K562 (cell line): Measurements from ENCODE around the gene SSTR5. TPM values are rescaled to one million over a fixed set of nuclear protein-coding genes. Genes with fewer than 3 reads are reported as not detected.

Experiments used
- ATAC-seq: fragments of 200-7000 bp; cut with Tn5 transposase; 3 replicates; pipeline ENCODE4 v1.9.1; 2020; ENCODE audit warnings: moderate library complexity
- BruUV-seq: library from RNA; stranded (reverse); fragments of 400-500 nt; replicated peaks from 2 replicates; lab custom pipeline; 2021; lab: Mats Ljungman, UMichigan
- CTCF ChIA-PET: fragments of 300-600 bp; formaldehyde crosslinking; extraction: SDS; loops from one replicate; lab custom pipeline; 2021; ENCODE audit warnings: low intra/inter-chr PET ratio; lab: Yijun Ruan, JAX
- POLR2A ChIA-PET: fragments of 300-600, 350-650 bp; sonication (Branson Sonifier 250); formaldehyde crosslinking; extraction: SDS; loops from one replicate; lab custom pipeline; 2021; ENCODE audit warnings: antibody characterized with exemption, inconsistent platforms; lab: Yijun Ruan, JAX
- DNase-seq, 4 experiments: peaks; one replicate each; pipeline versions ENCODE4 v3.0.0 to v3.0.0-alpha.2; 2011 to 2018; ENCODE audit warnings: low spot score in 3 of 4, mixed read lengths in 3 of 4; ENCODE audit errors: extremely low read depth in 1 of 4
- FAIRE-seq: peaks from 2 replicates; lab custom pipeline; 2011; peaks lifted over from hg19 to GRCh38; lab: Jason Lieb, UNC
- H2AFZ ChIP-seq: 2 replicates; pipeline ENCODE4 v1.6.0; 2011; ENCODE audit warnings: low read depth, low read length, control low read depth, inconsistent platforms
- H3K27ac ChIP-seq: fragments of 200-600 bp; 3 replicates; pipeline ENCODE4 v1.8.0; 2011; ENCODE audit warnings: low read depth, mild to moderate bottlenecking, control low read depth, inconsistent platforms, low read length, moderate library complexity, mixed read lengths; ENCODE audit errors: extremely low read depth
- H3K27me3 ChIP-seq, 2 experiments: fragments of 300-600 bp in 1 of 2; 2 replicates in 1 of 2; 3 replicates in 1 of 2; pipeline versions ENCODE4 v1.6.0 to v1.8.0; 2011; ENCODE audit warnings: inconsistent platforms in 2 of 2, low read length in 2 of 2, mild to moderate bottlenecking in 1 of 2, mixed read lengths in 1 of 2, moderate library complexity in 1 of 2; ENCODE audit not compliant: control insufficient read depth in 2 of 2, insufficient read depth in 2 of 2
- H3K36me3 ChIP-seq: fragments of 300-600 bp; 3 replicates; pipeline ENCODE4 v1.8.0; 2011; ENCODE audit warnings: mild to moderate bottlenecking, low read length, inconsistent platforms; ENCODE audit not compliant: control insufficient read depth, insufficient read depth
- H3K4me1 ChIP-seq, 2 experiments: fragments of 200-600 bp in 1 of 2; replicated peaks in 1 of 2; 2 replicates in 1 of 2; 3 replicates in 1 of 2; pipeline versions ENCODE4 v1.5.1 to v1.8.0; 2011; ENCODE audit warnings: inconsistent platforms in 2 of 2, low read length in 2 of 2, mild to moderate bottlenecking in 1 of 2, mixed read lengths in 1 of 2, moderate library complexity in 1 of 2; ENCODE audit not compliant: control insufficient read depth in 2 of 2, insufficient read depth in 2 of 2
- H3K4me2 ChIP-seq: 2 replicates; pipeline ENCODE4 v1.6.1; 2011; ENCODE audit warnings: low read length, control low read depth, inconsistent platforms, mixed read lengths; ENCODE audit not compliant: insufficient read depth
- H3K4me3 ChIP-seq: fragments of 200-600 bp; sonication (generic), shearing (Covaris generic); 2 replicates; pipeline ENCODE4 v1.5.1; 2016; ENCODE audit warnings: control low read depth, inconsistent platforms
- H3K79me2 ChIP-seq: fragments of 200-600 bp; 3 replicates; pipeline ENCODE4 v1.8.0; 2011; ENCODE audit warnings: low read length, inconsistent platforms; ENCODE audit not compliant: control insufficient read depth, insufficient read depth
- H3K9ac ChIP-seq, 2 experiments: 2 replicates each; pipeline versions ENCODE4 v1.6.0 to v1.6.1; 2011; ENCODE audit warnings: low read depth in 2 of 2, low read length in 2 of 2, control low read depth in 1 of 2, inconsistent platforms in 1 of 2, mild to moderate bottlenecking in 1 of 2, mixed read lengths in 1 of 2; ENCODE audit not compliant: insufficient read depth in 1 of 2
- H3K9me1 ChIP-seq: one replicate; pipeline ENCODE4 v1.6.0; 2011; ENCODE audit warnings: inconsistent platforms, mild to moderate bottlenecking, low read length, moderate library complexity; ENCODE audit not compliant: control insufficient read depth, insufficient read depth
- H3K9me3 ChIP-seq: replicated peaks from 2 replicates; pipeline ENCODE4 v1.5.1; 2011; ENCODE audit warnings: low read depth, low read length, inconsistent platforms; ENCODE audit not compliant: control insufficient read depth, insufficient read depth
- H4K20me1 ChIP-seq: replicated peaks from 2 replicates; pipeline ENCODE4 v1.6.1; 2011; ENCODE audit warnings: low read length, inconsistent platforms, mixed read lengths; ENCODE audit not compliant: control insufficient read depth, insufficient read depth
- EHMT2 ChIP-seq: fragments of 450-650 bp; IDR thresholded peaks from 2 replicates; pipeline ENCODE4 v1.6.1; 2018; ENCODE audit warnings: antibody characterized with exemption
- ESRRA ChIP-seq: fragments of 450-650 bp; IDR thresholded peaks from 2 replicates; pipeline ENCODE4 v1.6.1; 2014; ENCODE audit warnings: low read depth, mild to moderate bottlenecking, moderate library complexity, borderline replicate concordance
- HMG20A ChIP-seq: fragments of 450-650 bp; formaldehyde crosslinking; conservative IDR thresholded peaks from 2 replicates; pipeline ENCODE4 v1.4.0; 2020; ENCODE audit warnings: mild to moderate bottlenecking, mixed read lengths
- KDM1A ChIP-seq, 2 experiments: fragments of 450-650 bp; IDR thresholded peaks; 2 replicates each; pipeline ENCODE4 v1.6.1; 2016; ENCODE audit warnings: mild to moderate bottlenecking in 2 of 2
- MEIS2 ChIP-seq: fragments of 450-650 bp; IDR thresholded peaks from 2 replicates; pipeline ENCODE4 v1.6.1; 2014; ENCODE audit warnings: mild to moderate bottlenecking; ENCODE audit not compliant: partially characterized antibody
- MXI1 ChIP-seq: IDR thresholded peaks from 2 replicates; pipeline ENCODE4 v1.6.1; 2011; ENCODE audit warnings: low read depth, mild to moderate bottlenecking, improper control_type of control experiment, low read length
- NCOA2 ChIP-seq, 2 experiments: fragments of 450-650 bp; IDR thresholded peaks; 2 replicates each; pipeline ENCODE4 v1.6.1; 2018; ENCODE audit warnings: mild to moderate bottlenecking in 2 of 2, moderate library complexity in 1 of 2; ENCODE audit not compliant: partially characterized antibody in 2 of 2
- NCOA4 ChIP-seq: fragments of 450-650 bp; IDR thresholded peaks from 2 replicates; pipeline ENCODE4 v1.6.1; 2018; ENCODE audit warnings: mild to moderate bottlenecking; ENCODE audit not compliant: partially characterized antibody
- NR2F6 ChIP-seq: fragments of 450-650 bp; formaldehyde crosslinking; IDR thresholded peaks from 2 replicates; pipeline ENCODE4 v1.4.0; 2020; ENCODE audit warnings: mild to moderate bottlenecking
- RAD21 ChIP-seq, 2 experiments: fragments of 250-450 bp in 1 of 2; fragments of 450-650 bp in 1 of 2; sonication (Bioruptor Pico) in 1 of 2; formaldehyde crosslinking in 1 of 2; IDR thresholded peaks in 1 of 2; conservative IDR thresholded peaks in 1 of 2; 2 replicates each; pipeline versions ENCODE4 v1.4.0 to v1.8.0; 2020 to 2022; ENCODE audit warnings: mild to moderate bottlenecking in 2 of 2, moderate library complexity in 1 of 2
- ZNF263 ChIP-seq: sonication (generic); formaldehyde crosslinking; IDR thresholded peaks from 2 replicates; pipeline ENCODE4 v1.8.0; 2022; ENCODE audit warnings: mild to moderate bottlenecking, missing genetic modification reagents, borderline replicate concordance
- ZNF586 ChIP-seq: fragments of 450-650 bp; formaldehyde crosslinking; conservative IDR thresholded peaks from 2 replicates; pipeline ENCODE4 v1.4.0; 2020; ENCODE audit warnings: mild to moderate bottlenecking, moderate library complexity
- ZSCAN32 ChIP-seq: fragments of 450-650 bp; formaldehyde crosslinking; IDR thresholded peaks from 2 replicates; pipeline ENCODE4 v1.4.0; 2020; ENCODE audit warnings: mild to moderate bottlenecking, moderate library complexity
- WGBS: fragments of 100-300 bp; shearing (Covaris generic); methylation state at CpG from one replicate; pipeline ENCODE4 v1.1.6; 2016; ENCODE audit warnings: low coverage, mixed read lengths; ENCODE audit not compliant: insufficient coverage; ENCODE audit errors: missing lambda C conversion rate; 5-methylcytosine and 5-hydroxymethylcytosine counted together
- in situ Hi-C: fragments of 300-500 bp; cut with MboI; formaldehyde crosslinking; loops from 4 replicates; pipeline ENCODE4 v1.15.0; 2018; ENCODE audit warnings: inconsistent platforms, mixed read lengths
- intact Hi-C: fragments of 100-400 bp; cut with micrococcal nuclease; formaldehyde crosslinking; loops from 2 replicates; pipeline ENCODE4 v1.14.2; 2022
- polyA plus RNA-seq, 8 experiments: library from polyadenylated mRNA; depleted of rRNA in 4 of 8; stranded (reverse) in 5 of 8; unstranded in 3 of 8; fragments of >200 nt; fragmentation: Nextera tagmentation in 2 of 8; fragmentation: Illumina TruSeq in 1 of 8; extraction: Ambion mirVana in 2 of 8; extraction: Trizol in 1 of 8; gene quantifications; 2 replicates each; pipeline versions ENCODE4 v1.2.1 to v1.2.3, GENCODE V29; 2011 to 2014; ENCODE audit warnings: inconsistent platforms in 1 of 8, missing spikeins in 1 of 8
- total RNA-seq, 7 experiments: library from RNA; depleted of rRNA in 6 of 7; stranded (reverse); fragments of >200 nt in 6 of 7; fragmentation: Illumina TruSeq in 2 of 7; extraction: Trizol in 2 of 7; gene quantifications; 2 replicates each; pipeline versions ENCODE4 v1.2.1 to v1.2.3, GENCODE V29; 2011 to 2021; ENCODE audit warnings: low replicate concordance in 1 of 7
- TF ChIP-seq, protein P1 (sequence below), 2 experiments: IDR thresholded peaks in 1 of 2; conservative IDR thresholded peaks in 1 of 2; 2 replicates each; pipeline ENCODE4 v1.6.1; 2016; ENCODE audit warnings: low read depth in 2 of 2, mild to moderate bottlenecking in 1 of 2, missing compliant biosample characterization in 1 of 2, missing genetic modification characterization in 1 of 2, moderate library complexity in 1 of 2
- TF ChIP-seq, protein P2 (sequence below): fragments of 450-650 bp; IDR thresholded peaks from 2 replicates; pipeline ENCODE4 v1.6.1; 2016
- TF ChIP-seq, protein P3 (sequence below): fragments of 450-650 bp; formaldehyde crosslinking; IDR thresholded peaks from 2 replicates; pipeline ENCODE4 v1.4.0; 2020; ENCODE audit warnings: mild to moderate bottlenecking, moderate library complexity
- TF ChIP-seq, protein P4 (sequence below): fragments of 450-650 bp; formaldehyde crosslinking; IDR thresholded peaks from 2 replicates; pipeline ENCODE4 v1.4.0; 2022; ENCODE audit warnings: mild to moderate bottlenecking, moderate library complexity

SSTR5 gene
- total and polyA plus RNA-seq, 9 of the 15 experiments (the other 6 are each of a cell fraction or from before 2014, with no cell fraction given) = not detected

DNA sequence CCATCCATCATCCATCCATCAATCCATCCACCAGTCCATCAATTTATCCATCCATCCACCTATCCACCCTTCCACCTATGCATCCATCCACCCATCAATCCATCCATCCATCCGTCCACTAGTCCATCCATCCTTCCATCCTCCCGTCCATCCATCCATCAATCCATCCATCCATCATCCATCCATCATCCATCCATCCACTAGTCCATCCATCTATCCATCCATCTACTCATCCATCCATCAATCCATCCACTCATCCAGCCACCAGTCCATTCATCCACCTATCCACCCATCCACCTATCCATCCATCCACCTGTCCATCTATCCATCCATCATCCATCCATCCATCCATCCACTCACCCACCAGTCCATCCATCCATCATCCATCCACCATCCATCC lies 39.9 kb upstream of the SSTR5 start:
- intact Hi-C loops (no loop called here), in situ Hi-C loops (no loop called here)
- H3K9ac ChIP-seq = no peak overlapping the region
- no peak overlapping the region for H3K4me2 ChIP-seq
- no peaks in the 10 kb centered on the region for H3K9me3 ChIP-seq
- 0% methylated on average over 2 of the region's 2 CpGs for WGBS
- H3K36me3 ChIP-seq = no peaks in the 10 kb centered on the region
- no peaks in the 10 kb centered on the region for H3K9me1 ChIP-seq
- H3K4me1 ChIP-seq = peaks cover 0 to 35% of the 10 kb centered on the region in 2 experiments; a peak in 2 of 5 replicates
- DNase-seq (no peak), FAIRE-seq (no peak), ATAC-seq (no peak)
- ChIA-PET POLR2A (interaction anchor here (0.7 to 0.8 kb wide), 2 partner anchors 30 to 899 kb away, joined by 3 to 4 read pairs; no protein-coding TSS in a partner anchor), CTCF (no interaction called here)
- H3K4me3 ChIP-seq = no peak overlapping the region
- H3K27ac ChIP-seq = no peak overlapping the region
- H3K79me2 ChIP-seq = no peaks in the 10 kb centered on the region
- H3K27me3 ChIP-seq = peaks cover 19 to 57% of the 10 kb centered on the region in 2 experiments; a peak in 3 of 5 replicates
- no TSS peak for BruUV-seq
- peaks cover 12% of the 10 kb centered on the region; the same call in 1 of the 2 replicates for H4K20me1 ChIP-seq
- TF ChIP-seq MEIS2 (peak; percentile 6), MXI1 (no peak), NCOA4 (no peak), NR2F6 (CRISPR knock-in tag) (no peak), NCOA2 (IDR thresholded peaks at IDR 0.05; ENCODE audit: partially characterized antibody in 2 of 2) (no peak), ESRRA (no peak), ZSCAN32 (CRISPR knock-in tag) (no peak), KDM1A (IDR thresholded peaks at IDR 0.05) (peak in 1 of 2 experiments; percentile 39; a peak in 1 of 4 replicates), HMG20A (no peak), ZNF586 (CRISPR knock-in tag) (no peak), ZNF263 (no peak), RAD21 (CRISPR knock-in tag; conservative IDR thresholded peaks at IDR 0.05 in 1 of 2, IDR thresholded peaks at IDR 0.05 in 1 of 2) (no peak), EHMT2 (0 out of 2 replicates have a peak, but pooled peaks have one; percentile 6)
- TF ChIP-seq, protein P1, sequence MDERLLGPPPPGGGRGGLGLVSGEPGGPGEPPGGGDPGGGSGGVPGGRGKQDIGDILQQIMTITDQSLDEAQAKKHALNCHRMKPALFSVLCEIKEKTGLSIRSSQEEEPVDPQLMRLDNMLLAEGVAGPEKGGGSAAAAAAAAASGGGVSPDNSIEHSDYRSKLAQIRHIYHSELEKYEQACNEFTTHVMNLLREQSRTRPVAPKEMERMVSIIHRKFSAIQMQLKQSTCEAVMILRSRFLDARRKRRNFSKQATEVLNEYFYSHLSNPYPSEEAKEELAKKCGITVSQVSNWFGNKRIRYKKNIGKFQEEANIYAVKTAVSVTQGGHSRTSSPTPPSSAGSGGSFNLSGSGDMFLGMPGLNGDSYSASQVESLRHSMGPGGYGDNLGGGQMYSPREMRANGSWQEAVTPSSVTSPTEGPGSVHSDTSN (CRISPR knock-in tag; IDR thresholded peaks at IDR 0.05; ENCODE audit: low read depth) = no peak
- TF ChIP-seq, protein P1 (tag; conservative IDR thresholded peaks at IDR 0.05; ENCODE audit: low read depth) = peak; percentile 47
- TF ChIP-seq, protein P2, sequence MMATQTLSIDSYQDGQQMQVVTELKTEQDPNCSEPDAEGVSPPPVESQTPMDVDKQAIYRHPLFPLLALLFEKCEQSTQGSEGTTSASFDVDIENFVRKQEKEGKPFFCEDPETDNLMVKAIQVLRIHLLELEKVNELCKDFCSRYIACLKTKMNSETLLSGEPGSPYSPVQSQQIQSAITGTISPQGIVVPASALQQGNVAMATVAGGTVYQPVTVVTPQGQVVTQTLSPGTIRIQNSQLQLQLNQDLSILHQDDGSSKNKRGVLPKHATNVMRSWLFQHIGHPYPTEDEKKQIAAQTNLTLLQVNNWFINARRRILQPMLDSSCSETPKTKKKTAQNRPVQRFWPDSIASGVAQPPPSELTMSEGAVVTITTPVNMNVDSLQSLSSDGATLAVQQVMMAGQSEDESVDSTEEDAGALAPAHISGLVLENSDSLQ = peak; percentile 30; the same call in 1 of the 2 replicates
- TF ChIP-seq, protein P3, sequence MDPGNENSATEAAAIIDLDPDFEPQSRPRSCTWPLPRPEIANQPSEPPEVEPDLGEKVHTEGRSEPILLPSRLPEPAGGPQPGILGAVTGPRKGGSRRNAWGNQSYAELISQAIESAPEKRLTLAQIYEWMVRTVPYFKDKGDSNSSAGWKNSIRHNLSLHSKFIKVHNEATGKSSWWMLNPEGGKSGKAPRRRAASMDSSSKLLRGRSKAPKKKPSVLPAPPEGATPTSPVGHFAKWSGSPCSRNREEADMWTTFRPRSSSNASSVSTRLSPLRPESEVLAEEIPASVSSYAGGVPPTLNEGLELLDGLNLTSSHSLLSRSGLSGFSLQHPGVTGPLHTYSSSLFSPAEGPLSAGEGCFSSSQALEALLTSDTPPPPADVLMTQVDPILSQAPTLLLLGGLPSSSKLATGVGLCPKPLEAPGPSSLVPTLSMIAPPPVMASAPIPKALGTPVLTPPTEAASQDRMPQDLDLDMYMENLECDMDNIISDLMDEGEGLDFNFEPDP (CRISPR knock-in tag) = no peak
- TF ChIP-seq, protein P4, sequence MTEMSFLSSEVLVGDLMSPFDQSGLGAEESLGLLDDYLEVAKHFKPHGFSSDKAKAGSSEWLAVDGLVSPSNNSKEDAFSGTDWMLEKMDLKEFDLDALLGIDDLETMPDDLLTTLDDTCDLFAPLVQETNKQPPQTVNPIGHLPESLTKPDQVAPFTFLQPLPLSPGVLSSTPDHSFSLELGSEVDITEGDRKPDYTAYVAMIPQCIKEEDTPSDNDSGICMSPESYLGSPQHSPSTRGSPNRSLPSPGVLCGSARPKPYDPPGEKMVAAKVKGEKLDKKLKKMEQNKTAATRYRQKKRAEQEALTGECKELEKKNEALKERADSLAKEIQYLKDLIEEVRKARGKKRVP (CRISPR knock-in tag) = no peak
- TF ChIP-seq, all 486 proteins: peak for 5
- no peak overlapping the region for H2AFZ ChIP-seq
